Vagina (tissue), 2 donors: Measurements from ENCODE around the gene BEAN1.

Experiments used
- CTCF ChIP-seq, 3 experiments: fragments of 450-650 bp in 2 of 3; fragments of 200-600 bp in 1 of 3; sonication (generic) in 1 of 3; IDR thresholded peaks; one replicate each; pipeline ENCODE4 v1.5.1; 2017 to 2019; ENCODE audit warnings: antibody characterized with exemption in 3 of 3, mild to moderate bottlenecking in 2 of 3, moderate library complexity in 2 of 3
- POLR2A ChIP-seq, 2 donors: fragments of 450-650 bp; IDR thresholded peaks; one replicate each; pipeline ENCODE4 v1.6.1; 2017; ENCODE audit warnings: antibody characterized with exemption in 2 of 2, mild to moderate bottlenecking in 2 of 2, moderate library complexity in 2 of 2
- POLR2AphosphoS5 ChIP-seq, 2 donors: sonication (generic); formaldehyde crosslinking; IDR thresholded peaks; one replicate each; pipeline ENCODE4 v1.9.0; 2017; ENCODE audit warnings: antibody characterized with exemption in 2 of 2, mild to moderate bottlenecking in 2 of 2, low read depth in 1 of 2; ENCODE audit not compliant: insufficient read depth in 1 of 2

GRCh38 chr16:66427871-66428681 lies 981 bp downstream of the BEAN1 start:
- no peak for TF ChIP-seq POLR2A (IDR thresholded peaks at IDR 0.05)
- TF ChIP-seq CTCF (IDR thresholded peaks at IDR 0.05): no peak
- no peak for TF ChIP-seq POLR2AphosphoS5 (IDR thresholded peaks at IDR 0.05; ENCODE audit: insufficient read depth in 1 of 2, low read depth in 1 of 2)
